Middle frontal gyrus (tissue), 1 donor: ENCODE data around the gene RHO.

Experiments
- DNase-seq: peaks from one replicate; pipeline ENCODE4 v3.0.0-alpha.2; 2015; ENCODE audit warnings: low spot score; ENCODE audit errors: extremely low spot score

Gene RHO

GRCh38 chr3:129559565-129560079 is 31.2 kb downstream of the RHO start:
- DNase-seq: no peak

- no peak for DNase-seq
Measured at GRCh38 chr3:129560269-129560787, 31.9 kb downstream of the RHO start.

- DNase-seq: no peak
Measured at GRCh38 chr3:129560911-129561594, 32.6 kb downstream of the RHO start.

- DNase-seq: no peak
Measured at GRCh38 chr3:129561619-129562248, 33.3 kb downstream of the RHO start.

GRCh38 chr3:129562803-129563202 is 34.4 kb downstream of the RHO start:
- no peak for DNase-seq

- no peak for DNase-seq
Measured at GRCh38 chr3:129563332-129563731, 34.9 kb downstream of the RHO start.

GRCh38 chr3:129563850-129564535 is 35.6 kb downstream of the RHO start:
- no peak for DNase-seq

- no peak for DNase-seq
Measured at GRCh38 chr3:129564981-129565644, 36.7 kb downstream of the RHO start.

GRCh38 chr3:129565902-129566301 is 37.5 kb downstream of the RHO start:
- DNase-seq: no peak

GRCh38 chr3:129567176-129567705 is 38.8 kb downstream of the RHO start:
- no peak for DNase-seq

- DNase-seq: no peak
Measured at GRCh38 chr3:129567939-129568338, 39.5 kb downstream of the RHO start.

- no peak for DNase-seq
Measured at GRCh38 chr3:129569856-129570255, 41.4 kb downstream of the RHO start.

- no peak for DNase-seq
Measured at GRCh38 chr3:129571605-129572547, 43.4 kb downstream of the RHO start.

GRCh38 chr3:129572603-129573002 is 44.2 kb downstream of the RHO start:
- DNase-seq: no peak

- DNase-seq: no peak
Measured at GRCh38 chr3:129573493-129573892, 45.1 kb downstream of the RHO start.

- no peak for DNase-seq
Measured at GRCh38 chr3:129574206-129574605, 45.8 kb downstream of the RHO start.

- no peak for DNase-seq
Measured at GRCh38 chr3:129575233-129575996, 47.0 kb downstream of the RHO start.

GRCh38 chr3:129575997-129576384 is 47.6 kb downstream of the RHO start:
- no peak for DNase-seq

GRCh38 chr3:129576514-129577352 is 48.3 kb downstream of the RHO start:
- DNase-seq: no peak
